ENCODE results near the gene ARL15. TPM values are rescaled to one million over a fixed set of nuclear protein-coding genes. Genes with fewer than 3 reads are reported as not detected.

ARL15 gene
- total RNA-seq, 6 donors from 2014 or later, result 6.7 to 36.4 (median 20.7) TPM

DNA sequence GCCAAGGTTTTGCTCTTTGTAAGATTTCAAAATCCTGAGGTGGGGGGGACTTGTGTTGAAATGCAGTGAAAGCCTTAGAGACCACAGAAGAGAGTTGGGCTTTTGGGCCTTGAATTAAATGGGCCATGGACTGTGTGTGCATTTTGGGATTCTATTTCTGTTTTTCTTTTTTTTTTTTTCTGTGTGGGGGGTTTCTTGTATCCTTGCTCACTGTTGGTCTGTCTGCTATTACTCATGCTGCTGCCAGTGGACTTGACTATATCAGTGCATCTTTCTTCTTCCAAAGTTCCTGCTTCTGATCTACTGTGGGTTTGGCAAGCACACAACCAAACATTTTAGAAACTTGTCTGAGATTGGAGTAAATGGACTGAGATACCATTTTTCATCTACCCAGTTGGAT, 344.9 kb downstream of the ARL15 start:
- Histone ChIP-seq H3K36me3 (no peaks in the 10 kb centered on the region), H3K27me3 (no peaks in the 10 kb centered on the region), H3K9me3 (no peaks in the 10 kb centered on the region), H3K4me3 (no peak overlapping the region), H3K4me1 (no peaks in the 10 kb centered on the region), H3K27ac (no peak overlapping the region)
- no peak for DNase-seq
- no peak for ATAC-seq (ENCODE audit: low FRiP score in 2 of 2)
- TF ChIP-seq, protein P1, sequence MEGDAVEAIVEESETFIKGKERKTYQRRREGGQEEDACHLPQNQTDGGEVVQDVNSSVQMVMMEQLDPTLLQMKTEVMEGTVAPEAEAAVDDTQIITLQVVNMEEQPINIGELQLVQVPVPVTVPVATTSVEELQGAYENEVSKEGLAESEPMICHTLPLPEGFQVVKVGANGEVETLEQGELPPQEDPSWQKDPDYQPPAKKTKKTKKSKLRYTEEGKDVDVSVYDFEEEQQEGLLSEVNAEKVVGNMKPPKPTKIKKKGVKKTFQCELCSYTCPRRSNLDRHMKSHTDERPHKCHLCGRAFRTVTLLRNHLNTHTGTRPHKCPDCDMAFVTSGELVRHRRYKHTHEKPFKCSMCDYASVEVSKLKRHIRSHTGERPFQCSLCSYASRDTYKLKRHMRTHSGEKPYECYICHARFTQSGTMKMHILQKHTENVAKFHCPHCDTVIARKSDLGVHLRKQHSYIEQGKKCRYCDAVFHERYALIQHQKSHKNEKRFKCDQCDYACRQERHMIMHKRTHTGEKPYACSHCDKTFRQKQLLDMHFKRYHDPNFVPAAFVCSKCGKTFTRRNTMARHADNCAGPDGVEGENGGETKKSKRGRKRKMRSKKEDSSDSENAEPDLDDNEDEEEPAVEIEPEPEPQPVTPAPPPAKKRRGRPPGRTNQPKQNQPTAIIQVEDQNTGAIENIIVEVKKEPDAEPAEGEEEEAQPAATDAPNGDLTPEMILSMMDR (IDR thresholded peaks at IDR 0.05), result no peak
- no peak for TF ChIP-seq EP300 (IDR thresholded peaks at IDR 0.05)

DNA sequence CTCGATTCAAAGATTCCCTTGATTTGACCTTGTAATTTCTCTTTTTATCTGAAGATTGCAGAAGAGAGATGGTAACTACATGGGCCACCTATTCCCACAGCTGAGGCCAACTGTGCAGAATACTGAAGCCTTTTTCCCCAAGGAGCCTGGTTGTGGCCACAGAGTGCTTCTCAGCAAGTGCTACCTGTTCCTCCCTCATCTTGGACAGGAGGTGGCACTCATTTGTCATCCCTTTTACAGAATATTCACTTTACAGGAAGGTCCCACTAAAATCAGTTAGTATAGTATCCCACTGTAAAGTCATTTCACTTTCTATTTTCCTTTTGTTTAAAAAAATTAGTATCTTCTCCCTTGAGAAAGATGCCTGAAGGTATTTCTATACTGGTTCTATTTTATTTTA, 346.4 kb downstream of the ARL15 start:
- Histone ChIP-seq H3K27me3 (no peaks in the 10 kb centered on the region), H3K9me3 (no peaks in the 10 kb centered on the region), H3K4me1 (no peaks in the 10 kb centered on the region), H3K4me3 (no peak overlapping the region), H3K36me3 (no peaks in the 10 kb centered on the region), H3K27ac (no peak overlapping the region)
- DNase-seq, result no peak
- WGBS, 2 donors, result 93 to 100% methylated on average over 1 of the region's 1 CpG
- TF ChIP-seq POLR2AphosphoS5 (IDR thresholded peaks at IDR 0.05), result no peak
- no peak for ATAC-seq (ENCODE audit: low FRiP score in 2 of 2)

DNA sequence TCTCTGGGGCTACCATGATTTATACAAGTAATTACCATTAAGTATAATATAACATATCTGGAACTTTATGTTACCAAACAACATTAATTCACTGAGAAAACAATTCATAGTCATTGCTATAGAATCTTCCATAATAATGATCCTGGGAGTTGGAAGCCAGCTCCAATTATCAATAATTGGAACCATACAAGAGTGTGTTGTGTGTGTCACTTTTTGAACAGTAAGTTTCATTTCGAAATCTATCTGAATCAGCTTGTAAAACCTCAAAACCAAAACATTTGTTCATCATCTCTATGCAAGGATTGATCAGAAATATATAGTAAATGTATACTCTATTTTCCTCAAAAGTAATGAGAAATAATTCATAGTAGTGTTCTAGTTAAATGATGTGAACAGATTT, 348.1 kb downstream of the ARL15 start:
- Histone ChIP-seq H3K9me3 (peaks cover 0 to 7% (median 2%) of the 10 kb centered on the region in 4 donors), H3K27ac (no peak overlapping the region), H3K36me3 (no peaks in the 10 kb centered on the region), H3K4me1 (no peaks in the 10 kb centered on the region), H3K4me3 (no peak overlapping the region), H3K27me3 (no peaks in the 10 kb centered on the region)
- DNase-seq (no peak), ATAC-seq (ENCODE audit: low FRiP score in 2 of 2) (no peak)
- WGBS, 2 donors, result 85 to 91% methylated on average over 1 of the region's 1 CpG
- TF ChIP-seq POLR2A (IDR thresholded peaks at IDR 0.05), result no peak
- TF ChIP-seq EP300 (IDR thresholded peaks at IDR 0.05), result no peak
- TF ChIP-seq POLR2AphosphoS5 (IDR thresholded peaks at IDR 0.05), result no peak
- TF ChIP-seq, protein P1 (IDR thresholded peaks at IDR 0.05), result no peak

DNA sequence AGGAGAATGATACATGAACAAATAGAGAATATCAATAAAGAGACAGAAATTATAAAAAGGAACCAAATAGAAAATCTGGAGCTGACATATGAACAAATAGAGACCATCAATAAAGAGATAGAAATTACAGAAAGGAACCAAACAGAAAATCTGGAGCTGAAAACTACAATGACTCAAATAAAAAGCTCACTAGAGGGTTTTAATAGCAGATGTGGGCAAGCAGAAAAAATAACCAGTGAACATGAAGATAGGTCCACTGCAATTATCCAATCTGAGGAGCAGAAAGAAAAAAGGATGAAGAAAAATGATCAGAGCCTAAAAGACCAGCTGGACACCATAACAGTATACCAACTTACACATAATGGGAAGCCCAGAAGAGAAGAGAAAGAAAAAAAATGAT, 353.7 kb downstream of the ARL15 start:
- no peaks in the 10 kb centered on the region for H3K27me3 ChIP-seq
- H3K9me3 ChIP-seq, result peaks cover 0 to 14% (median 3%) of the 10 kb centered on the region in 4 donors
- ATAC-seq (ENCODE audit: low FRiP score in 2 of 2) (no peak), DNase-seq (no peak)
- no peaks in the 10 kb centered on the region for H3K36me3 ChIP-seq
- H3K4me3 ChIP-seq, result no peak overlapping the region
- H3K4me1 ChIP-seq, result no peaks in the 10 kb centered on the region
- no peak overlapping the region for H3K27ac ChIP-seq
- TF ChIP-seq, protein P1 (IDR thresholded peaks at IDR 0.05), result no peak
- TF ChIP-seq POLR2AphosphoS5 (IDR thresholded peaks at IDR 0.05) (no peak), EP300 (IDR thresholded peaks at IDR 0.05) (no peak), POLR2A (IDR thresholded peaks at IDR 0.05) (no peak)

DNA sequence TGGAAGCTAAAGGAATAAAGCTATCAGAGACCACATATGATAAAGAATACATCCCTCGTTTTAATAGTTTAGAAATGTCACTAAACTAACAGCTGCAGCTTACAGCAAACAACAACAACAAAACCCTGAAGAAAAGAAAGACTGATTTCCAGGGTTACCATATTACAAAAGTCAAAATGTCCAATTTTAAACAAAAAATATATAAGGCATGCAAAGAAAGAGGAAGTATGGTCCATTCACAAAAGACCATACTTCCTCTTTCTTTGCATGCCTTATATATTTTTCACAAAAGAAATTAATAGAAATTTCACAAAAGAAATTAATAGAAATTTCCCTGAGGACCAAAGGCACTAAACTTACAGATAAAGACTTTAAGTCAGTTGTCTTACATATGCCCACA, 354.2 kb downstream of the ARL15 start:
- peaks cover 0 to 14% (median 3%) of the 10 kb centered on the region in 4 donors for H3K9me3 ChIP-seq
- no peak overlapping the region for H3K4me3 ChIP-seq
- H3K4me1 ChIP-seq, result no peaks in the 10 kb centered on the region
- ATAC-seq (ENCODE audit: low FRiP score in 2 of 2), result no peak
- no peak for DNase-seq
- no peak for TF ChIP-seq POLR2AphosphoS5 (IDR thresholded peaks at IDR 0.05)
- TF ChIP-seq, protein P1 (IDR thresholded peaks at IDR 0.05), result no peak
- no peak for TF ChIP-seq EP300 (IDR thresholded peaks at IDR 0.05)
- no peak for TF ChIP-seq POLR2A (IDR thresholded peaks at IDR 0.05)
- no peaks in the 10 kb centered on the region for H3K36me3 ChIP-seq
- H3K27me3 ChIP-seq, result no peaks in the 10 kb centered on the region
- H3K27ac ChIP-seq, result no peak overlapping the region
- 93 to 96% methylated on average over 1 of the region's 1 CpG for WGBS, 2 donors

Data from upper lobe of left lung (tissue), 6 donors.